Hypothalamus (tissue), 51 donors: ENCODE results near the gene DLEC1.

Source experiments
- DNase-seq, 51 donors: peaks; one replicate each; lab custom pipeline; 2025; lab: John Stamatoyannopoulos, UW

Gene DLEC1

DNA sequence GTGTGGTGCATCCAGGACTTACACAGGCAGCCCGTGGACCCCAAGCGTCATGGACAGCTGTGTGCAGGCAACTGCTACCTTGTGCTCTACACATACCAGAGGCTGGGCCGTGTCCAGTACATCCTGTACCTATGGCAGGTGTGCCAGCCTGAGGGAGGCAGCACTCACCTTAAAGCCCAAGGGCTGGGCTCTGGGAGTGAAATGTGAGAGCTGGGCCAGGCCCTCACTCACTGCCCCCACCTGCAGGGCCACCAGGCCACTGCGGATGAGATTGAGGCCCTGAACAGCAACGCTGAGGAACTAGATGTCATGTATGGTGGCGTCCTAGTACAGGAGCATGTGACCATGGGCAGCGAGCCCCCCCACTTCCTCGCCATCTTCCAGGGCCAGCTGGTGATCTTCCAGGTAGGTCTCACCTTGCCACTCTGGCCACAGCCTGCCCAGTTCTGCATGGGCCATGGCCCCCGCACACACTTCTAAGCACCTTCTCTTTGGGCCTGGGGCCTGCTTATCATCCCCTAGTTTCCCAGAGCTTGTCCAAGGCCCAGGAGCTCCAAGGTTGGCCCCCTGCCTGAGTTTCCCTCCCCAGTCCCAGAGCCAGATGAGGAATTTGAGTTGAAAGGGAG lies 37.4 kb upstream of the DLEC1 start:
- DNase-seq, result no peak

DNA sequence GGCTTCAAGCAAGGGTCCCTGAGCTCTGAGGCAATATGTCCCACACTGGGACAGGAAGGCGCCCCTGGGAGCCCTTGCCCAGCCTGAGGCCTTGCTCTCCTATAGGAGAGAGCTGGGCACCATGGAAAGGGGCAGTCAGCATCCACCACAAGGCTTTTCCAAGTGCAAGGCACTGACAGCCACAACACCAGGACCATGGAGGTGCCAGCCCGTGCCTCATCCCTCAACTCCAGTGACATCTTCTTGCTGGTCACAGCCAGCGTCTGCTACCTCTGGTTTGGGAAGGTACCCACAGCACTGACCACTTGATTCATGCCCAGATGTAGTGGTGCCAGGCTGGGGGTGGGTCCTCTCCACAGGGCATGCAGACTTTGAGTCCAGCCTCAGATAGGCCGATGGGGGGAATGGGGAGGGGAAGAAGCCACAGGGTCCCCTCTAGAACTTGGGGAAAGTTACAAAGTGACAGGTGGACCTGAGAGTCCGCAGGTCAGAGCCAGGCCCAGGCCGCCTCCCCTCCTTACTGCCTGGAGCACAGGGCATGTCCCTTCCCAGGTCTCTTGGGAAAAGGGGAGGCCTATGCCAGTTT lies 36.6 kb upstream of the DLEC1 start:
- DNase-seq, result no peak

GRCh38 chr3:38002940-38003339 lies 36.1 kb upstream of the DLEC1 start:
- DNase-seq, result no peak

GRCh38 chr3:38003371-38003816 lies 35.6 kb upstream of the DLEC1 start:
- peak in 48 of 51 donors; percentile 12 to 83 (median 56) for DNase-seq

DNA sequence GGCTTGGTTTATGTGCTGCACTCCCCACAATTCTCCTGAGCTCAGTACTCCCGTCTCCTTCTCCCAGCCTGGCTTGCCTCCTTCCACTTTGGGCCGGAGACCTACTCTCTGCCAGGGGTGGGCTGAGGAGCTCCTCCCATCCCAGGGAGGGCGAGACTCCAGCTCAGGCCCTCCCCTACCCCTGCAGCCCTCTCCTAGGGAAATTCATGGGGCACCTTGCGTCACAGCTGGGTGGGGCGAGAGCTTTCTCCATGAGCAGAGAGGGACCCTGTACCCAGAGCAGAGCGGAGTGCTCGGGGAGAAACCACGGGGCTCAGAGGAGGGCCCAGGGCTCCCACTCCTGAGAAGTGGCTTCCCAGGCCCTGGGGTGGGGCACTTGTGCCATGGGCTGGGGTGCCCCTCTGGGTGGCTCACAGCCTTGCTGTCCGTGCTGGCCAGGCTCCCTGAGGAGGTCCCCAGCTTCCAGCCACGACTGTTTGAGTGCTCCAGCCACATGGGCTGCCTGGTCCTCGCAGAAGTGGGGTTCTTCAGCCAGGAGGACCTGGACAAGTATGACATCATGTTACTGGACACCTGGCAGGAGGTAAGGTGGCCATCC lies 35.1 kb upstream of the DLEC1 start:
- DNase-seq, result peak in 8 of 51 donors; percentile 28 to 55 (median 42)

GRCh38 chr3:38004415-38005075 lies 34.5 kb upstream of the DLEC1 start:
- peak in 49 of 51 donors; percentile 22 to 92 (median 67) for DNase-seq

- DNase-seq, result peak; percentile 23 to 96 (median 85)
These were observed 33.7 kb upstream of the DLEC1 start for GRCh38 chr3:38005076-38006020.

GRCh38 chr3:38006031-38006430 lies 33.0 kb upstream of the DLEC1 start:
- peak in 1 of 51 donors; percentile 18 for DNase-seq

- DNase-seq, result no peak
These were observed 32.5 kb upstream of the DLEC1 start for GRCh38 chr3:38006445-38006995.

DNA sequence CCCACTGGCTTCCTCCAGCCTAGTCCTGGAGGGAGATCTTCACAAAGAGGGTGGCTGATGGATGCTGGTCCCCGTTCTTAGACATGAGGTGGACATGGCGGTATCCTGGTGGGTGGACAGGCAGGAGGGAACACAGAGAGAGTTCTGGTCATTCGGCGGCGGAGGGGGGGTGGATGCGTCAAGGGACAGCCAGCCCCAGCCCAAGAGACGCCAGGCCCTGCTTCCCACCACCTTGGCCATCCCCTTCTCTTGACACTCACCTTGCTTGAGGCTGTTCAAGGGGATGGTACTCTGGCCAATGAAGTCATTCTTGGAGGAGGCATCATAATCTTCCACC lies 31.3 kb upstream of the DLEC1 start:
- DNase-seq, result no peak

GRCh38 chr3:38008191-38008701 lies 30.8 kb upstream of the DLEC1 start:
- DNase-seq, result no peak

- no peak for DNase-seq
These were observed 29.9 kb upstream of the DLEC1 start for GRCh38 chr3:38008971-38009580.

DNA sequence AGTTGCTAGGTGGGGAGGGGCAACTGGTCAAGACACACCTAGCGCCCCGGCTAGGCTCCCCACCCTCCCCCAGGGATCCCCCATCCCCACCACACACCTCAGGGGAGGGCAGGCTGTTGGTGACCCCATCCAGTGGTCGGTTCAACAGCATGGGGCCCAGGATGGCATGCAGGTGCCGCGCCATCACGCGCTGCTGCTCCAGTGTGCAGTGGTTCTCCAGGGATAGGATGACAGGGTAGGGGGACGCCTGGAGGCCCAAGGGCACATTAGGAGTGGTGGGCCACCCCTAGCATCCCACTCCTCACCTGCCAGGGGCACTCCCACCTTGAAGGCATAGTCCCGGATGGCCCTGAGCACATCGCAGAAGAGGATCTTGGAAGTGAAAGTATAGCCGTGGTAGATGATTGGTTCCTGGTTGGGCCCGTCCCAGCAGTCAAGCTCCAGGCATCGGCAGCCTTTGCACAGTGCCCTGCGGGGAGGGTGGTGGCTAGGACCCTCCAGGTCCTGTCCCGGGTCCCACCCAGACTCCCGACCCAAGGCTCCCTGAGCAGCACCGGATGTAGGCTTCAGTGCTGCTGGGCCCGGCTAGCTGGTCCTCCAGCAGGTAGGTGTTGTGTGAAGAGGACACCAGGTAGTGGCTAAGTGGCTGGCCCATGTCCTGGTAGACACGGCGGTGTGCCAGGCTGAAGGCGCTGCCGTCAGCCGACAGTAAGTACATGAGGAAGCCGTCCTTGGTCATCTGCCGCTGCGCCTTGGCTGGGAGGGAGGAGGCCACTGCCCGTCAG lies 29.0 kb upstream of the DLEC1 start:
- no peak for DNase-seq

GRCh38 chr3:38011111-38011510 lies 27.9 kb upstream of the DLEC1 start:
- no peak for DNase-seq

DNA sequence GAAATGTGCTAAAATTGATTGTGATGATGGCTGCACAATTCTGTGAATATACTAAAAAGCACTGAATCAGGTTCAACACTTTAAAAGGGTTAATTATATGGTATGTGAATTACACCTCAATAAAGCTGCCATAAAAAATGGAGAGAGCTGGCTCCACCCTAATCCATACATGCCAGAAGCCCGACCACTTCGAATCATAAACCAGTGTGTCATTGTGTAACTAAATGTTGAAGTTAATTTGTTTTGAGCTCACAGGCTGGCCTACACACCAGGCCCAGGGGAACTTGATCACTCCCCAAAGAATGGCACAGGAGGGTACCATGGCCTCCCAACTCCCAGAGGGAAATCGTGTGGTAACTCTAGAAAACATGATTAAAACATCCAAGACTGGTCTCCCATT lies 23.5 kb upstream of the DLEC1 start:
- no peak for DNase-seq

DNA sequence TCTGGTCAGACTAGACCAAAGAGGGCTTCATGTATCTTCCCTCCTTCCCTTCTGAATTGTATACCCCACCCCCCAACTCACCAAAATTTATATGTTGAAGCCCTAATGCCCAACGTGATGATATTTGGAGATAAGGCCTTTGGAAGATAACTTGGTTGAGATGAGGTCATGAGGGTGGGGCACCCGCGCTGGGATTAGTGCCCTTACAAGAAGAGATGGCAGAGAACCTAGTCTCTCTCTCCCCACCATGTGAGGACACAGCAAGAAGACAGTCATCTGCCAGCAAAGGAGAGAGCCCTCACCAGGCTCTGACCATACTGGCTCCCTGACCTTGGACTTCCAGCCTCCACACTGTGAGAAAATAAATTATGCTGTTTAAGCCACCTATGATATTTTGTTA lies 23.0 kb upstream of the DLEC1 start:
- DNase-seq, result no peak

- no peak for DNase-seq
These were observed 22.6 kb upstream of the DLEC1 start for GRCh38 chr3:38016410-38016809.

GRCh38 chr3:38016847-38017444 lies 22.1 kb upstream of the DLEC1 start:
- DNase-seq, result no peak
